ENCODE data around the gene ALK.

Gene ALK

DNA sequence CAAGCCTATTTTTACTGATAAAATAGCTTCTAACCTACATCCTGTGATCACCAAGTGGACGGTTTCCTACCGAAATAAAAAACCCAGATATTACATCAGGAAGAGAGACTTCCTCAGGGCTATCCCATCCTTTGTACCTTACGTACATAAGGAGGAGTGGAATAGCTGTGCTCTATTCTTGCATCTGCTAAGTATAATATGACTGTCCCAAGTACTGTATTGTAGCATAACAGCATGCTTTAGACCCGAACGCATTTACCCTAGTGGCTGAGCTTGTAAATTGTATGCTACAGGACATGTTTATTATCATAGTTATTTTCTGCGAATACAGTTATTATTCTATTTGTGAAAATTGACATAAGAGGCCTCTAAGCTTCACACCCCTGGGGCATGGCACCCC lies 503.8 kb downstream of the ALK start:
- TF ChIP-seq, protein P1, sequence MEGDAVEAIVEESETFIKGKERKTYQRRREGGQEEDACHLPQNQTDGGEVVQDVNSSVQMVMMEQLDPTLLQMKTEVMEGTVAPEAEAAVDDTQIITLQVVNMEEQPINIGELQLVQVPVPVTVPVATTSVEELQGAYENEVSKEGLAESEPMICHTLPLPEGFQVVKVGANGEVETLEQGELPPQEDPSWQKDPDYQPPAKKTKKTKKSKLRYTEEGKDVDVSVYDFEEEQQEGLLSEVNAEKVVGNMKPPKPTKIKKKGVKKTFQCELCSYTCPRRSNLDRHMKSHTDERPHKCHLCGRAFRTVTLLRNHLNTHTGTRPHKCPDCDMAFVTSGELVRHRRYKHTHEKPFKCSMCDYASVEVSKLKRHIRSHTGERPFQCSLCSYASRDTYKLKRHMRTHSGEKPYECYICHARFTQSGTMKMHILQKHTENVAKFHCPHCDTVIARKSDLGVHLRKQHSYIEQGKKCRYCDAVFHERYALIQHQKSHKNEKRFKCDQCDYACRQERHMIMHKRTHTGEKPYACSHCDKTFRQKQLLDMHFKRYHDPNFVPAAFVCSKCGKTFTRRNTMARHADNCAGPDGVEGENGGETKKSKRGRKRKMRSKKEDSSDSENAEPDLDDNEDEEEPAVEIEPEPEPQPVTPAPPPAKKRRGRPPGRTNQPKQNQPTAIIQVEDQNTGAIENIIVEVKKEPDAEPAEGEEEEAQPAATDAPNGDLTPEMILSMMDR (IDR thresholded peaks at IDR 0.05; ENCODE audit: low read depth, low read length): no peak
- no peaks in the 10 kb centered on the region for H3K27me3 ChIP-seq (ENCODE audit: insufficient read depth, low read depth, severe bottlenecking)

DNA sequence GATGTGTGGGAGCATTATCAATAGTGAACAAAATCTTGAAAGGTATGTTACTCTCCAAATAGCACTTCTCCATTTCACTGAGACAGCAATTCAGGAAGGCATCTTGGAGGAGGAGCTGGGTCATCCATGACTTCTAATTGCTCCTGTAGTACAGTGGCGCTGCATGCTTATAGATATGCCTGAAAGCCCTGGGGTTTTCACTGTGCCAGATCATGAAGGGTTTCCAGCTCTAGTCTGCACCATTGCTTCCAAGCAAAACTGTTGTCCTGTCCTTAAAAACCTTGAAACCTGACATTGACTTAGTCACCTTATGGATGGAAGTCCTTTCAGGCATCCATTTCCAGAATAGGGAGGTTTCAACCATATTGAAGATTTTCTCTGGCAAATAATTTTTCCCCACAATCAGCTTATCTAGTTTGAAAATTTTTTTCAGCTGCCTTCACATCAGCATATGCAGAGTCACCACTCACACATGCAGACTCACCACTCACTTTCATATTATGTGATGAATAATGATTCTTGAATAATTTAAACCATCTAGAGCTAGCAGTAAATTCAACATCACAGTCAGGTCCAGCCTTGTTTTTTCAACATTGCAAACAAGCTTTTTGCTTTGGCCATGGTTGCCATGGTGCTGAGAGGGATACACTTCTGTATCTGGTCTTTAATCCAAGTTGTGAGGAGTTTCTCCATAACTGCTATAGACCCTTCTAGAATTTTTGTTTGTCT lies 509.0 kb downstream of the ALK start:
- Histone ChIP-seq H3K36me3 (no peaks in the 10 kb centered on the region), H3K27ac (no peak overlapping the region), H3K9me3 (ENCODE audit: severe bottlenecking) (no peaks in the 10 kb centered on the region), H3K4me3 (ENCODE audit: low read depth, low read length) (no peak overlapping the region), H3K27me3 (ENCODE audit: insufficient read depth, low read depth, severe bottlenecking) (no peaks in the 10 kb centered on the region)
- DNase-seq: no peak
- TF ChIP-seq, protein P1 (IDR thresholded peaks at IDR 0.05; ENCODE audit: low read depth, low read length): no peak

More for the DNA sequence above, 503.8 kb downstream of the ALK start:
- H3K27ac ChIP-seq: no peak overlapping the region
- no peaks in the 10 kb centered on the region for H3K9me3 ChIP-seq (ENCODE audit: severe bottlenecking)
- H3K4me3 ChIP-seq (ENCODE audit: low read depth, low read length): no peak overlapping the region
- no peaks in the 10 kb centered on the region for H3K36me3 ChIP-seq
- no peak for DNase-seq

DNA sequence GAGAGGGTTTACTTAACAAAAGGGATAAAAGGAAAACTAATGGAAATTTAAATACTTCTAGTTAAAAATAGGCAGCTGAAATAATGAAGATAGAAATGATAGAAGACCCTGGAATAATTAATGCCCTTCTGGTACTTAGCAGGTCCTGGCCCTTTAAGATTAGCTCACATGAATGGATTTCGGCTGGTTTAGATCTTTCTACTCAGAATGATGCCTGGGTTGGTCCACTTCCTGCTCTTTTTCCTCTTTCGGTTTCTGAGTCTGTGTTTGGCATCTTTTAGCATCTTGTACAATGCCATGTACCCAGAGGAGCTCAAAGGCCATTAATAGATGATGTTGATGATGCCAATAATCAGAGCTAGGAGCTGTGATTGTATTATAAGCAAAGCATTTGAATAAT lies 515.7 kb downstream of the ALK start:
- TF ChIP-seq, protein P1 (IDR thresholded peaks at IDR 0.05; ENCODE audit: low read depth, low read length): no peak
- Histone ChIP-seq H3K9me3 (ENCODE audit: severe bottlenecking) (no peaks in the 10 kb centered on the region), H3K36me3 (no peaks in the 10 kb centered on the region), H3K27ac (no peak overlapping the region), H3K27me3 (ENCODE audit: insufficient read depth, low read depth, severe bottlenecking) (no peaks in the 10 kb centered on the region), H3K4me3 (ENCODE audit: low read depth, low read length) (no peak overlapping the region)
- no peak for DNase-seq

DNA sequence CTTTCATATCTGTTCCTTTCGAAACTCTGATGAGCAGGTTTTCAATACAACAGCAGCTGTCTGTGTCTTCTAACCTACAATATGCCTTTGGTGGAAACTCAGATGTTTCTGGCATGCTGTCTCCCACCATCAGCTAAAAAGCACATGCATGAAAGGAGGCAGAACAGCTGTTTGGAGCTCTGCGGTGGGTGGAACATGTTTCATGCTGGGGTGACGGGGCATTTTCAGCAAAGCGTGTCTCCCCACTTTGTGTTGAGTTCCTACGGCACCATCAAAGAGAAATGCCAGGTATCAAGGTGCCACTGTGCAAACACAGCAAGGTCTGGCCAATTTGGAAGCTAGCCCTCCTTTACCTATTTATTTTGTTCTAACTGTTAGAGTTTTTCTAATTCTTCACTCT lies 516.1 kb downstream of the ALK start:
- Histone ChIP-seq H3K4me3 (ENCODE audit: low read depth, low read length) (no peak overlapping the region), H3K27me3 (ENCODE audit: insufficient read depth, low read depth, severe bottlenecking) (no peaks in the 10 kb centered on the region), H3K36me3 (no peaks in the 10 kb centered on the region), H3K9me3 (ENCODE audit: severe bottlenecking) (no peaks in the 10 kb centered on the region), H3K27ac (no peak overlapping the region)
- no peak for DNase-seq
- TF ChIP-seq, protein P1 (IDR thresholded peaks at IDR 0.05; ENCODE audit: low read depth, low read length): no peak

DNA sequence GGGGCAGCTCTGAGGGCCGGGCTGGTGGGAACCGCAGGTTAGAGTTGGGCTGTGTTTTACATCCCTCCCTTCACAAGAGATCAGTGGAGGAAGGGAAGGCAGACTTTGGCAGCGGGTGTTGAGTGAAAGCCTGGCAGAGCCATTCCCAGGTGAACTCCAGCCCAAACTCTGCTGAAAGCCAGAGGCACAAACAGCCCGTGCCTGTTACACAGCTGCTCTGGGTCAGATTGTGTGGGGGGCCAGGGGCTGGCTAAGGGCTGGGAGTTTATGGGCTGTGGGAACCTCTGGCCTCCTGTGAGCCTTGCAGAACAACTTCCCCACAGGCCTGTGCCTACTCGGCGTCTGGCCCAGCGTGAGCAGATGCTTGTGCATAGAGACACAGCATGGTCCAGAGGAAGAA lies 519.4 kb downstream of the ALK start:
- no peak for DNase-seq
- no peaks in the 10 kb centered on the region for H3K9me3 ChIP-seq (ENCODE audit: severe bottlenecking)
- no peaks in the 10 kb centered on the region for H3K36me3 ChIP-seq
- H3K4me3 ChIP-seq (ENCODE audit: low read depth, low read length): no peak overlapping the region
- TF ChIP-seq, protein P1 (IDR thresholded peaks at IDR 0.05; ENCODE audit: low read depth, low read length): no peak
- H3K27ac ChIP-seq: no peak overlapping the region
- no peaks in the 10 kb centered on the region for H3K27me3 ChIP-seq (ENCODE audit: insufficient read depth, low read depth, severe bottlenecking)

All from WERI-Rb-1 (cell line).